Amniotic epithelial cell (primary cell): Measurements from ENCODE around the gene LRFN2.

Source experiments
- DNase-seq: peaks from one replicate; pipeline ENCODE4 v3.0.0-alpha.2; 2010; ENCODE audit warnings: low read depth

The LRFN2 gene

GRCh38 chr6:40476673-40477072 lies 110.5 kb downstream of the LRFN2 start:
- no peak for DNase-seq

- no peak for DNase-seq
Observed at GRCh38 chr6:40474937-40475336, 112.2 kb downstream of the LRFN2 start.

GRCh38 chr6:40473026-40473425 lies 114.1 kb downstream of the LRFN2 start:
- DNase-seq: no peak

GRCh38 chr6:40472353-40472752 lies 114.8 kb downstream of the LRFN2 start:
- DNase-seq: no peak

- no peak for DNase-seq
Observed at GRCh38 chr6:40471243-40471642, 115.9 kb downstream of the LRFN2 start.

- no peak for DNase-seq
Observed at GRCh38 chr6:40469323-40469722, 117.8 kb downstream of the LRFN2 start.

GRCh38 chr6:40466986-40467539 lies 120.1 kb downstream of the LRFN2 start:
- DNase-seq: no peak

- DNase-seq: no peak
Observed at GRCh38 chr6:40461643-40462042, 125.5 kb downstream of the LRFN2 start.

- no peak for DNase-seq
Observed at GRCh38 chr6:40460380-40460779, 126.8 kb downstream of the LRFN2 start.

- no peak for DNase-seq
Observed at GRCh38 chr6:40457261-40457660, 129.9 kb downstream of the LRFN2 start.

- DNase-seq: no peak
Observed at GRCh38 chr6:40456390-40457013, 130.7 kb downstream of the LRFN2 start.

- DNase-seq: no peak
Observed at GRCh38 chr6:40455686-40456389, 131.3 kb downstream of the LRFN2 start.

- no peak for DNase-seq
Observed at GRCh38 chr6:40450483-40450882, 136.7 kb downstream of the LRFN2 start.

- no peak for DNase-seq
Observed at GRCh38 chr6:40444811-40445210, 142.4 kb downstream of the LRFN2 start.

- no peak for DNase-seq
Observed at GRCh38 chr6:40444312-40444711, 142.9 kb downstream of the LRFN2 start.

- DNase-seq: no peak
Observed at GRCh38 chr6:40443842-40444241, 143.3 kb downstream of the LRFN2 start.

- DNase-seq: no peak
Observed at GRCh38 chr6:40442591-40442990, 144.6 kb downstream of the LRFN2 start.

- no peak for DNase-seq
Observed at GRCh38 chr6:40441150-40441549, 146.0 kb downstream of the LRFN2 start.

- DNase-seq: no peak
Observed at GRCh38 chr6:40440053-40440452, 147.1 kb downstream of the LRFN2 start.

- DNase-seq: no peak
Observed at GRCh38 chr6:40439026-40439800, 148.0 kb downstream of the LRFN2 start.

- no peak for DNase-seq
Observed at GRCh38 chr6:40438246-40438887, 148.8 kb downstream of the LRFN2 start.

GRCh38 chr6:40437631-40438030 lies 149.5 kb downstream of the LRFN2 start:
- DNase-seq: no peak
